Spleen (tissue), 11 donors: ENCODE measurements around the gene VTI1A. TPM values are rescaled to one million over a fixed set of nuclear protein-coding genes. Genes with fewer than 3 reads are reported as not detected.

Experiments
- DNase-seq: peaks from one replicate; pipeline ENCODE4 v3.0.0-alpha.2; 2020
- H3K27ac ChIP-seq, 8 donors: fragments of 200-600 bp; sonication (generic) in 7 of 8; 1 replicate in 4 of 8; 2 replicates in 4 of 8; pipeline versions ENCODE4 v1.5.0 to v1.8.0; 2016 to 2021; ENCODE audit warnings: inconsistent platforms in 4 of 8, mild to moderate bottlenecking in 4 of 8, moderate library complexity in 1 of 8
- H3K27me3 ChIP-seq, 7 donors: fragments of 200-600 bp; sonication (generic) in 6 of 7; replicated peaks in 1 of 7; 1 replicate in 4 of 7; 2 replicates in 3 of 7; pipeline versions ENCODE4 v1.5.0 to v1.8.0; 2016 to 2021; ENCODE audit warnings: inconsistent platforms in 3 of 7, mild to moderate bottlenecking in 1 of 7
- H3K36me3 ChIP-seq, 6 donors: fragments of 200-600 bp; sonication (generic) in 5 of 6; 1 replicate in 4 of 6; 2 replicates in 2 of 6; pipeline versions ENCODE4 v1.5.0 to v1.8.0; 2016 to 2021; ENCODE audit warnings: inconsistent platforms in 2 of 6
- H3K4me1 ChIP-seq, 6 donors: fragments of 200-600 bp; sonication (generic) in 5 of 6; 1 replicate in 3 of 6; 2 replicates in 3 of 6; pipeline versions ENCODE4 v1.5.0 to v1.8.0; 2016 to 2021; ENCODE audit warnings: inconsistent platforms in 3 of 6
- H3K4me3 ChIP-seq, 8 donors: fragments of 200-600 bp; sonication (generic) in 7 of 8; 1 replicate in 4 of 8; 2 replicates in 4 of 8; pipeline versions ENCODE4 v1.5.0 to v1.8.0; 2016 to 2021; ENCODE audit warnings: inconsistent platforms in 4 of 8, mild to moderate bottlenecking in 4 of 8, moderate library complexity in 2 of 8
- H3K9me3 ChIP-seq, 8 donors: fragments of 200-600 bp; sonication (generic) in 7 of 8; 1 replicate in 4 of 8; 2 replicates in 4 of 8; pipeline versions ENCODE4 v1.5.0 to v1.8.0; 2016 to 2021; ENCODE audit warnings: inconsistent platforms in 4 of 8
- CTCF ChIP-seq, 11 experiments: fragments of 200-600 bp in 7 of 11; fragments of 450-650 bp in 4 of 11; sonication (generic) in 4 of 11; IDR thresholded peaks in 8 of 11; conservative IDR thresholded peaks in 3 of 11; 1 replicate in 7 of 11; 2 replicates in 4 of 11; pipeline versions ENCODE4 v1.4.0 to v1.8.0; 2016 to 2021; ENCODE audit warnings: antibody characterized with exemption in 11 of 11, inconsistent platforms in 4 of 11, mild to moderate bottlenecking in 1 of 11
- POLR2A ChIP-seq, 3 donors: fragments of 450-650 bp; IDR thresholded peaks; one replicate each; pipeline ENCODE4 v1.5.1; 2017; ENCODE audit warnings: antibody characterized with exemption in 3 of 3, mild to moderate bottlenecking in 1 of 3
- POLR2AphosphoS5 ChIP-seq, 3 donors: sonication (generic); formaldehyde crosslinking; IDR thresholded peaks; one replicate each; pipeline ENCODE4 v1.5.1; 2017; ENCODE audit warnings: antibody characterized with exemption in 3 of 3
- WGBS, 5 donors: extraction: QIAGEN DNeasy Blood & Tissue Kit in 3 of 5; methylation state at CpG; one replicate each; pipeline versions ENCODE4 v1.1.5 to v1.1.7; 2013 to 2018; 5-methylcytosine and 5-hydroxymethylcytosine counted together
- intact Hi-C: fragments of 100-400 bp; cut with DNase I; formaldehyde crosslinking; loops from one replicate; pipeline ENCODE4 v1.15.0; 2023; ENCODE audit warnings: low total_unique reads
- polyA plus RNA-seq, 3 donors: library from polyadenylated mRNA; stranded (reverse); fragments of 200-250 nt; gene quantifications; one replicate each; pipeline ENCODE4 v1.2.1, GENCODE V29; 2013
- total RNA-seq, 7 donors: library from RNA; depleted of rRNA in 3 of 7; stranded (reverse); fragments of >200 nt in 3 of 7; fragmentation: NEBNext Ultra II Directional in 4 of 7; extraction: Animal tissue kit (Norgen Biotek cat#: 25700) in 4 of 7; gene quantifications; one replicate each; pipeline versions ENCODE4 v1.1.0 to v1.2.1, GENCODE V29; 2016 to 2021
- donor health status: healthy with polysubstance abuse.
- donor health status: DM: no; HTN: no; CAD: no; lungs with moderate emphysema.
- donor health status: DM: no; HTN: no; CAD: no.
- donor health status: Bipolar disorder and iron deficiency.
- donor health status: healthy.
- donor health status: DM: no; HTN: no; CAD: no.
- donor health status: DM: yes; HTN: yes; CAD: no.

The VTI1A gene
- total and polyA plus RNA-seq, 10 donors = 7.8 to 129 (median 56.2) TPM

- no peaks in the 10 kb centered on the region for H3K9me3 ChIP-seq
- 95 to 99% (median 97%) methylated on average over 8 of the region's 8 CpGs for WGBS, 5 donors
- no peaks in the 10 kb centered on the region for H3K27me3 ChIP-seq
- no peak overlapping the region for H3K4me3 ChIP-seq
- H3K36me3 ChIP-seq = peaks cover 0 to 35% (median 0%) of the 10 kb centered on the region in 6 donors
- no peak for DNase-seq
- intact Hi-C loops = no loop called here
- TF ChIP-seq CTCF (IDR thresholded peaks at IDR 0.05 in 8 of 11, conservative IDR thresholded peaks at IDR 0.05 in 3 of 11) (no peak), POLR2AphosphoS5 (IDR thresholded peaks at IDR 0.05) (no peak), POLR2A (IDR thresholded peaks at IDR 0.05) (no peak)
- no peak overlapping the region for H3K27ac ChIP-seq
- peaks cover 0 to 3% (median 0%) of the 10 kb centered on the region in 6 donors for H3K4me1 ChIP-seq
Measured at GRCh38 chr10:112807013-112807412, 360.0 kb downstream of the VTI1A start.

GRCh38 chr10:112809736-112810135, 362.7 kb downstream of the VTI1A start:
- intact Hi-C loops = no loop called here
- TF ChIP-seq POLR2AphosphoS5 (IDR thresholded peaks at IDR 0.05) = no peak
- no peak for TF ChIP-seq CTCF (IDR thresholded peaks at IDR 0.05 in 8 of 11, conservative IDR thresholded peaks at IDR 0.05 in 3 of 11)
- TF ChIP-seq POLR2A (IDR thresholded peaks at IDR 0.05) = no peak
- H3K27me3 ChIP-seq = no peaks in the 10 kb centered on the region
- H3K9me3 ChIP-seq = no peaks in the 10 kb centered on the region
- 89 to 96% (median 92%) methylated on average over 4 of the region's 4 CpGs for WGBS, 5 donors
- H3K36me3 ChIP-seq = peaks cover 0 to 33% (median 0%) of the 10 kb centered on the region in 6 donors
- H3K27ac ChIP-seq = no peak overlapping the region
- H3K4me1 ChIP-seq = peaks cover 0 to 14% (median 3%) of the 10 kb centered on the region in 6 donors
- DNase-seq = no peak
- no peak overlapping the region for H3K4me3 ChIP-seq

GRCh38 chr10:112810711-112811151, 363.7 kb downstream of the VTI1A start:
- no peak for DNase-seq
- intact Hi-C loops = no loop called here
- Histone ChIP-seq H3K27me3 (no peaks in the 10 kb centered on the region), H3K9me3 (no peaks in the 10 kb centered on the region), H3K27ac (no peak overlapping the region), H3K4me3 (no peak overlapping the region), H3K36me3 (peaks cover 0 to 43% (median 0%) of the 10 kb centered on the region in 6 donors), H3K4me1 (peaks cover 0 to 21% (median 4%) of the 10 kb centered on the region in 6 donors)
- TF ChIP-seq POLR2A (IDR thresholded peaks at IDR 0.05) (no peak), CTCF (IDR thresholded peaks at IDR 0.05 in 8 of 11, conservative IDR thresholded peaks at IDR 0.05 in 3 of 11) (no peak), POLR2AphosphoS5 (IDR thresholded peaks at IDR 0.05) (no peak)
- 95 to 99% (median 96%) methylated on average over 10 of the region's 10 CpGs for WGBS, 5 donors

- intact Hi-C loops = no loop called here
- no peaks in the 10 kb centered on the region for H3K9me3 ChIP-seq
- H3K27ac ChIP-seq = peak overlapping the region in 2 of 8 donors; percentile 18
- WGBS, 5 donors = 69 to 86% (median 76%) methylated on average over 14 of the region's 14 CpGs
- H3K27me3 ChIP-seq = no peaks in the 10 kb centered on the region
- peaks cover 0 to 48% (median 0%) of the 10 kb centered on the region in 6 donors for H3K36me3 ChIP-seq
- H3K4me3 ChIP-seq = no peak overlapping the region
- TF ChIP-seq POLR2A (IDR thresholded peaks at IDR 0.05) = no peak
- no peak for TF ChIP-seq POLR2AphosphoS5 (IDR thresholded peaks at IDR 0.05)
- TF ChIP-seq CTCF (IDR thresholded peaks at IDR 0.05 in 8 of 11, conservative IDR thresholded peaks at IDR 0.05 in 3 of 11) = no peak
- H3K4me1 ChIP-seq = peaks cover 0 to 26% (median 4%) of the 10 kb centered on the region in 6 donors
- DNase-seq = no peak
Measured at GRCh38 chr10:112811741-112812551, 364.9 kb downstream of the VTI1A start.
